A172 (cell line): Measurements from ENCODE around the gene MEGF8. TPM values are rescaled to one million over a fixed set of nuclear protein-coding genes. Genes with fewer than 3 reads are reported as not detected.
A peak's percentile ranks its signal among the peaks of the same experiment; 100 is the strongest.

Experiments
- DNase-seq: peaks from one replicate; pipeline ENCODE4 v3.0.0-alpha.2; 2015; ENCODE audit warnings: low spot score
- total RNA-seq: library from RNA; depleted of rRNA; stranded (reverse); fragments of >200 nt; shearing (Covaris generic); gene quantifications from 2 replicates; pipeline ENCODE4 v1.2.3, GENCODE V29; 2014

Gene MEGF8
- total RNA-seq, 1 experiment from 2014 or later = 11.4 TPM

- no peak for DNase-seq
Measured at GRCh38 chr19:42378225-42379215, 53.1 kb downstream of the MEGF8 start.

- DNase-seq = no peak
Measured at GRCh38 chr19:42380155-42380554, 54.7 kb downstream of the MEGF8 start.

GRCh38 chr19:42386974-42387707 lies 61.7 kb downstream of the MEGF8 start:
- peak; percentile 80 for DNase-seq

GRCh38 chr19:42388851-42389489 lies 63.5 kb downstream of the MEGF8 start:
- DNase-seq = no peak

GRCh38 chr19:42389899-42390298 lies 64.5 kb downstream of the MEGF8 start, which contains the start of gene CNFN:
Gene CNFN (minus strand): TSS chr19:42390297. CDS start chr19:42389037, 1,260 bp downstream.
- DNase-seq = no peak

- DNase-seq = no peak
Measured at GRCh38 chr19:42392165-42392564, 66.7 kb downstream of the MEGF8 start.

GRCh38 chr19:42394751-42395150 lies 69.3 kb downstream of the MEGF8 start:
- no peak for DNase-seq

- DNase-seq = peak; percentile 99
Measured at GRCh38 chr19:42396381-42397262, 71.2 kb downstream of the MEGF8 start.

- no peak for DNase-seq
Measured at GRCh38 chr19:42397263-42398166, 72.1 kb downstream of the MEGF8 start.

- DNase-seq = no peak
Measured at GRCh38 chr19:42400404-42400803, 75.0 kb downstream of the MEGF8 start.

GRCh38 chr19:42401365-42402303 lies 76.2 kb downstream of the MEGF8 start:
- DNase-seq = peak; percentile 32

GRCh38 chr19:42402376-42403116 lies 77.1 kb downstream of the MEGF8 start:
- no peak for DNase-seq

- no peak for DNase-seq
Measured at GRCh38 chr19:42403586-42403985, 78.2 kb downstream of the MEGF8 start.

- no peak for DNase-seq
Measured at GRCh38 chr19:42406111-42406510, 80.7 kb downstream of the MEGF8 start.

GRCh38 chr19:42407085-42407815 lies 81.8 kb downstream of the MEGF8 start:
- DNase-seq = no peak

GRCh38 chr19:42407816-42408175 lies 82.4 kb downstream of the MEGF8 start:
- DNase-seq = no peak

GRCh38 chr19:42409477-42409876 lies 84.0 kb downstream of the MEGF8 start:
- no peak for DNase-seq

- no peak for DNase-seq
Measured at GRCh38 chr19:42410371-42410770, 84.9 kb downstream of the MEGF8 start.
